Measurements from ENCODE around the gene CAMSAP1. TPM values are rescaled to one million over a fixed set of nuclear protein-coding genes. Genes with fewer than 3 reads are reported as not detected.

The CAMSAP1 gene
- total RNA-seq, 2 experiments from 2014 or later, result 30.4 to 33.0 TPM

DNA sequence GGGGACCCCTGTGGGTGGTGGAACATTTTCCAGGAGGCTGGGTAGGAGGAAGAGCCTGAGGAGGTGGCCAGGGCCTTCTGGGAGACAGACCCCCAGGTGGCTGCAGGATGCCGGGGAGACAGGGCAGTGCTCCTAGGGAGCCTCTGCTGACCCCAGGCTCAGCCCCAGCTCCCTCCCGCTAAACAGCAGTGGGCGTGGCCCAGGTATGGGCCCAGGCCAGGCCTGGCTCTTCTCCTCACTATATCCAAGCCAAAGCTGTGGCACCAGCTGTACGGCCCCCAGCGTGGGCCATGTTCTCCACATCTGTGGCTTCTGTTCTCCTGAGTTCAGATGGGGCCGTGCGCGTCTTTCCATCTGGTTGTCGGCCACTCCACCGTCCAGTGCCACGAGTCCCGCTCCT, 146.9 kb downstream of the CAMSAP1 start:
- Histone ChIP-seq H3K79me2 (ENCODE audit: insufficient read depth, low read depth, low read length) (no peaks in the 10 kb centered on the region), H3K27ac (ENCODE audit: low read depth, low read length, poor library complexity, severe bottlenecking) (no peak overlapping the region), H4K20me1 (ENCODE audit: insufficient read depth, low read length) (no peaks in the 10 kb centered on the region), H3K9me3 (ENCODE audit: low read length) (no peaks in the 10 kb centered on the region), H2AFZ (ENCODE audit: low read length) (no peak overlapping the region), H3K4me3 (ENCODE audit: low read depth, low read length, poor library complexity, severe bottlenecking) (no peak overlapping the region), H3K9me2 (ENCODE audit: insufficient read depth, low read length) (no peaks in the 10 kb centered on the region), H3K4me2 (ENCODE audit: low read length) (no peak overlapping the region), H3K36me3 (ENCODE audit: insufficient read depth, low read length) (no peaks in the 10 kb centered on the region), H3K4me1 (ENCODE audit: insufficient read depth, low read length, poor library complexity, severe bottlenecking) (no peaks in the 10 kb centered on the region)
- ChIA-PET CTCF (ENCODE audit: unreplicated experiment) (no interaction called here), POLR2A (no interaction called here)
- no TSS peak for BruUV-seq (replicated peaks)
- TF ChIP-seq, protein P1, sequence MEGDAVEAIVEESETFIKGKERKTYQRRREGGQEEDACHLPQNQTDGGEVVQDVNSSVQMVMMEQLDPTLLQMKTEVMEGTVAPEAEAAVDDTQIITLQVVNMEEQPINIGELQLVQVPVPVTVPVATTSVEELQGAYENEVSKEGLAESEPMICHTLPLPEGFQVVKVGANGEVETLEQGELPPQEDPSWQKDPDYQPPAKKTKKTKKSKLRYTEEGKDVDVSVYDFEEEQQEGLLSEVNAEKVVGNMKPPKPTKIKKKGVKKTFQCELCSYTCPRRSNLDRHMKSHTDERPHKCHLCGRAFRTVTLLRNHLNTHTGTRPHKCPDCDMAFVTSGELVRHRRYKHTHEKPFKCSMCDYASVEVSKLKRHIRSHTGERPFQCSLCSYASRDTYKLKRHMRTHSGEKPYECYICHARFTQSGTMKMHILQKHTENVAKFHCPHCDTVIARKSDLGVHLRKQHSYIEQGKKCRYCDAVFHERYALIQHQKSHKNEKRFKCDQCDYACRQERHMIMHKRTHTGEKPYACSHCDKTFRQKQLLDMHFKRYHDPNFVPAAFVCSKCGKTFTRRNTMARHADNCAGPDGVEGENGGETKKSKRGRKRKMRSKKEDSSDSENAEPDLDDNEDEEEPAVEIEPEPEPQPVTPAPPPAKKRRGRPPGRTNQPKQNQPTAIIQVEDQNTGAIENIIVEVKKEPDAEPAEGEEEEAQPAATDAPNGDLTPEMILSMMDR (conservative IDR thresholded peaks at IDR 0.05; ENCODE audit: low read length), result no peak
- TF ChIP-seq EZH2phosphoT487 (IDR thresholded peaks at IDR 0.05; ENCODE audit: borderline replicate concordance, low read depth, low read length), result no peak
- no peak for DNase-seq (ENCODE audit: low spot score)
- intact Hi-C loops (cut with micrococcal nuclease; ENCODE audit: unreplicated experiment), result no loop called here

DNA sequence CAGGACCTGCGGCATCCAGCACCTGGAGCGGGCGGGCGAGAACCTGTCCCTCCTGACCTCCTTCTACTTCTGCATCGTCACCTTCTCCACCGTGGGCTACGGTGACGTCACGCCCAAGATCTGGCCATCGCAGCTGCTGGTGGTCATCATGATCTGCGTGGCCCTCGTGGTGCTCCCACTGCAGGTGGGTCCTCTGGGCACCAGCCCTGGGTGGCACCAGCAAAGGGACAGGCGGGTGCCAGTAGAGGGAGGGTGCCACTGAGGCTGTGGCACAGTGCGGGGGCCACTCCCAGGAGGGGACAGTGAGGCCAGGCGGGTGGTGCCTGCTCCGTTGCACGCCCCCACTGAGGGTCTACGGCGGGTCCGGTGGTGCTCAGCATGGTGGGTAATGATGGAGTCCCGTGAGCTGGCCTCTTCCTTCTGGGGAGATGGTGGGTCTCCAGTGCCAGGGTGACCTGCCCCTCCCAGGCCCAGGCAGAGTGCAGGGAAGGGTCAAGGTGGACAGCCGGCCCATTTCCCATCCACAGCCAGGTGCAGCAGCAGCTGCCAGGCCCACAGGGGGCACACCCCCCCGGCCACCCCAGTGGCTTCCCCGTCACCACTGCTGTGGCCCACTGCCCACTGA, 147.6 kb downstream of the CAMSAP1 start:
- POLR2A ChIA-PET, result no interaction called here
- intact Hi-C loops (cut with micrococcal nuclease; ENCODE audit: unreplicated experiment), result no loop called here
- no peak overlapping the region for H3K4me3 ChIP-seq (ENCODE audit: low read depth, low read length, poor library complexity, severe bottlenecking)

DNA sequence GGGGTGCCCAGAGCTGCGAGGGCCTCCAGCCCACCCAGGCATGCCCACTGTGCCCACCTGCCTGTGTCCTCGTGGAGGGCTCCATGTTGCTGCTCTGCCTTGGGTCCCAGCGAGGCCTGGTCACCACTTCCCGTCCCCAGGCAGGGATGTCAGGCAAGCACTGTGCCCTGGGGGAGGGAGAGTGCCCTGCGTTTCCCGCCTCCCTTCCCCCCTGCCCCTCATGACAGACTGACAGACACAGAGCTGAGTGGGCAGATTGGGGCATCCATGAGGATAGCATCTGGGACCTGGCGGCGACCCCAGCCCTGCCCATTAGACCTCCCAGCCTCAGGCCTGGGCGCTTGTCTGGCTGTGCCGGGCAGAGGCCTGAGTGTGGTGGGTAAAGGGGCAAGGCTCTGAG, 148.5 kb downstream of the CAMSAP1 start:
- Histone ChIP-seq H3K36me3 (ENCODE audit: insufficient read depth, low read length) (no peaks in the 10 kb centered on the region), H3K4me3 (ENCODE audit: low read depth, low read length, poor library complexity, severe bottlenecking) (no peak overlapping the region), H4K20me1 (ENCODE audit: insufficient read depth, low read length) (no peaks in the 10 kb centered on the region), H2AFZ (ENCODE audit: low read length) (no peak overlapping the region), H3K27ac (ENCODE audit: low read depth, low read length, poor library complexity, severe bottlenecking) (no peak overlapping the region), H3K4me2 (ENCODE audit: low read length) (no peak overlapping the region), H3K9me2 (ENCODE audit: insufficient read depth, low read length) (no peaks in the 10 kb centered on the region), H3K79me2 (ENCODE audit: insufficient read depth, low read depth, low read length) (no peaks in the 10 kb centered on the region), H3K9me3 (ENCODE audit: low read length) (no peaks in the 10 kb centered on the region), H3K4me1 (ENCODE audit: insufficient read depth, low read length, poor library complexity, severe bottlenecking) (no peaks in the 10 kb centered on the region)
- BruUV-seq (replicated peaks), result no TSS peak
- TF ChIP-seq, protein P1 (conservative IDR thresholded peaks at IDR 0.05; ENCODE audit: low read length), result no peak
- no peak for TF ChIP-seq EZH2phosphoT487 (IDR thresholded peaks at IDR 0.05; ENCODE audit: borderline replicate concordance, low read depth, low read length)
- ChIA-PET CTCF (ENCODE audit: unreplicated experiment) (no interaction called here), POLR2A (no interaction called here)
- DNase-seq (ENCODE audit: low spot score), result no peak
- intact Hi-C loops (cut with micrococcal nuclease; ENCODE audit: unreplicated experiment), result no loop called here

More for the DNA sequence above, 147.6 kb downstream of the CAMSAP1 start:
- Histone ChIP-seq H3K4me1 (ENCODE audit: insufficient read depth, low read length, poor library complexity, severe bottlenecking) (no peaks in the 10 kb centered on the region), H3K36me3 (ENCODE audit: insufficient read depth, low read length) (no peaks in the 10 kb centered on the region), H3K27ac (ENCODE audit: low read depth, low read length, poor library complexity, severe bottlenecking) (no peak overlapping the region), H3K9me2 (ENCODE audit: insufficient read depth, low read length) (no peaks in the 10 kb centered on the region), H3K9me3 (ENCODE audit: low read length) (no peaks in the 10 kb centered on the region), H4K20me1 (ENCODE audit: insufficient read depth, low read length) (no peaks in the 10 kb centered on the region), H2AFZ (ENCODE audit: low read length) (no peak overlapping the region), H3K79me2 (ENCODE audit: insufficient read depth, low read depth, low read length) (no peaks in the 10 kb centered on the region), H3K4me2 (ENCODE audit: low read length) (no peak overlapping the region)
- no peak for DNase-seq (ENCODE audit: low spot score)
- no peak for TF ChIP-seq EZH2phosphoT487 (IDR thresholded peaks at IDR 0.05; ENCODE audit: borderline replicate concordance, low read depth, low read length)
- TF ChIP-seq, protein P1 (conservative IDR thresholded peaks at IDR 0.05; ENCODE audit: low read length), result no peak
- BruUV-seq (replicated peaks), result no TSS peak
- CTCF ChIA-PET (ENCODE audit: unreplicated experiment), result no interaction called here

Data from OCI-LY7 (cell line).